ENCODE measurements around the gene CARMIL3. TPM values are rescaled to one million over a fixed set of nuclear protein-coding genes. Genes with fewer than 3 reads are reported as not detected.

CARMIL3 gene
- total RNA-seq, 1 donor, result not detected

GRCh38 chr14:24069411-24069735, 17.6 kb downstream of the CARMIL3 start:
- no peak for TF ChIP-seq CTCF (IDR thresholded peaks at IDR 0.05; ENCODE audit: insufficient read depth, low read length)
- DNase-seq (ENCODE audit: low read depth), result no peak
- no peak overlapping the region for H3K4me3 ChIP-seq (ENCODE audit: low read depth, low read length)

- no peak for TF ChIP-seq CTCF (IDR thresholded peaks at IDR 0.05; ENCODE audit: insufficient read depth, low read length)
- no peak overlapping the region for H3K4me3 ChIP-seq (ENCODE audit: low read depth, low read length)
- no peak for DNase-seq (ENCODE audit: low read depth)
Measured at GRCh38 chr14:24070285-24071143, 18.7 kb downstream of the CARMIL3 start.

- no peak for DNase-seq (ENCODE audit: low read depth)
- no peak within 1 kb of the TSS for H3K4me3 ChIP-seq (ENCODE audit: low read depth, low read length)
- TF ChIP-seq CTCF (IDR thresholded peaks at IDR 0.05; ENCODE audit: insufficient read depth, low read length), result no peak
Measured at GRCh38 chr14:24071144-24071697, 19.4 kb downstream of the CARMIL3 start, which contains the start of gene CPNE6. Gene CPNE6, plus strand, starts transcription at chr14:24071562. Its CDS starts 1,375 bp downstream, at chr14:24072937.

- no peak for DNase-seq (ENCODE audit: low read depth)
- TF ChIP-seq CTCF (IDR thresholded peaks at IDR 0.05; ENCODE audit: insufficient read depth, low read length), result no peak
- H3K4me3 ChIP-seq (ENCODE audit: low read depth, low read length), result no peak overlapping the region
Measured at GRCh38 chr14:24071836-24072430, 20.1 kb downstream of the CARMIL3 start.

GRCh38 chr14:24072436-24072835, 20.6 kb downstream of the CARMIL3 start:
- no peak overlapping the region for H3K4me3 ChIP-seq (ENCODE audit: low read depth, low read length)
- no peak for TF ChIP-seq CTCF (IDR thresholded peaks at IDR 0.05; ENCODE audit: insufficient read depth, low read length)
- DNase-seq (ENCODE audit: low read depth), result no peak

- no peak for DNase-seq (ENCODE audit: low read depth)
- no peak for TF ChIP-seq CTCF (IDR thresholded peaks at IDR 0.05; ENCODE audit: insufficient read depth, low read length)
- no peak overlapping the region for H3K4me3 ChIP-seq (ENCODE audit: low read depth, low read length)
Measured at GRCh38 chr14:24072881-24073877, 21.4 kb downstream of the CARMIL3 start.
